ENCODE measurements around the gene OPHN1. TPM values are rescaled to one million over a fixed set of nuclear protein-coding genes. Genes with fewer than 3 reads are reported as not detected.

Gene OPHN1
- not detected for total RNA-seq

GRCh38 chrX:68433155-68433980 is at the start of gene OPHN1:
OPHN1 (minus strand) TSS chrX:68433495; CDS start chrX:68433020, 475 bp downstream.
- intact Hi-C loops (cut with micrococcal nuclease): no loop called here
- Mint-ChIP-seq H3K9me3 (no peaks in the 10 kb centered on the region), H3K36me3 (ENCODE audit: low read depth) (no peaks in the 10 kb centered on the region), H3K4me3 (peak within 1 kb of the TSS; percentile 68), H3K27me3 (ENCODE audit: low read depth) (peaks cover 39% of the 10 kb centered on the region), H3K27ac (no peak within 1 kb of the TSS), H3K4me1 (ENCODE audit: low read depth) (peaks cover 5% of the 10 kb centered on the region)
- CTCF ChIA-PET: interaction anchor here (0.5 kb wide), 1 partner anchor 32 kb away, joined by 3 read pairs; no protein-coding TSS in a partner anchor
- peak; percentile 10 for DNase-seq

- H3K36me3 Mint-ChIP-seq (ENCODE audit: low read depth): no peaks in the 10 kb centered on the region
- CTCF ChIA-PET: no interaction called here
- H3K4me3 Mint-ChIP-seq: no peak overlapping the region
These were observed 47.7 kb upstream of the OPHN1 start for GRCh38 chrX:68480969-68481368.

GRCh38 chrX:68464796-68465195 is 31.5 kb upstream of the OPHN1 start:
- H3K4me1 Mint-ChIP-seq (ENCODE audit: low read depth): no peaks in the 10 kb centered on the region
- H3K27me3 Mint-ChIP-seq (ENCODE audit: low read depth): no peaks in the 10 kb centered on the region
- H3K4me3 Mint-ChIP-seq: no peak overlapping the region
- H3K9me3 Mint-ChIP-seq: no peaks in the 10 kb centered on the region
- CTCF ChIA-PET: interaction anchor here (0.6 kb wide), 1 partner anchor 31 kb away, joined by 3 read pairs; no protein-coding TSS in a partner anchor
- H3K27ac Mint-ChIP-seq: no peak overlapping the region
- H3K36me3 Mint-ChIP-seq (ENCODE audit: low read depth): no peaks in the 10 kb centered on the region
- no peak for DNase-seq
- intact Hi-C loops (cut with micrococcal nuclease): loop anchor here (5.0 kb wide), 1 partner anchor 267 kb away; no protein-coding TSS in a partner anchor

More at GRCh38 chrX:68480969-68481368, 47.7 kb upstream of the OPHN1 start:
- no peaks in the 10 kb centered on the region for H3K27me3 Mint-ChIP-seq (ENCODE audit: low read depth)
- no peaks in the 10 kb centered on the region for H3K9me3 Mint-ChIP-seq
- no peak for DNase-seq
- no peak overlapping the region for H3K27ac Mint-ChIP-seq
- intact Hi-C loops (cut with micrococcal nuclease): no loop called here
- no peaks in the 10 kb centered on the region for H3K4me1 Mint-ChIP-seq (ENCODE audit: low read depth)

- no peaks in the 10 kb centered on the region for H3K4me1 Mint-ChIP-seq (ENCODE audit: low read depth)
These were observed 30.6 kb upstream of the OPHN1 start for GRCh38 chrX:68463880-68464279.

GRCh38 chrX:68462653-68463052 is 29.4 kb upstream of the OPHN1 start:
- H3K4me1 Mint-ChIP-seq (ENCODE audit: low read depth): no peaks in the 10 kb centered on the region
- H3K4me3 Mint-ChIP-seq: no peak overlapping the region
- no peaks in the 10 kb centered on the region for H3K9me3 Mint-ChIP-seq
- intact Hi-C loops (cut with micrococcal nuclease): loop anchor here (5.0 kb wide), 1 partner anchor 265 kb away; no protein-coding TSS in a partner anchor
- CTCF ChIA-PET: interaction anchor here (0.9 kb wide), 1 partner anchor 266 kb away, joined by 4 read pairs; no protein-coding TSS in a partner anchor
- no peaks in the 10 kb centered on the region for H3K36me3 Mint-ChIP-seq (ENCODE audit: low read depth)
- H3K27me3 Mint-ChIP-seq (ENCODE audit: low read depth): no peaks in the 10 kb centered on the region
- DNase-seq: peak; percentile 16
- H3K27ac Mint-ChIP-seq: no peak overlapping the region

More at GRCh38 chrX:68463880-68464279, 30.6 kb upstream of the OPHN1 start:
- no peak for DNase-seq
- CTCF ChIA-PET: interaction anchor here (0.7 kb wide), 1 partner anchor 268 kb away, joined by 3 read pairs; no protein-coding TSS in a partner anchor
- Mint-ChIP-seq H3K27me3 (ENCODE audit: low read depth) (no peaks in the 10 kb centered on the region), H3K9me3 (no peaks in the 10 kb centered on the region), H3K4me3 (no peak overlapping the region), H3K36me3 (ENCODE audit: low read depth) (no peaks in the 10 kb centered on the region), H3K27ac (no peak overlapping the region)
- intact Hi-C loops (cut with micrococcal nuclease): loop anchor here (5.0 kb wide), 1 partner anchor 267 kb away; no protein-coding TSS in a partner anchor

- CTCF ChIA-PET: interaction anchor here (0.9 kb wide), 1 partner anchor 265 kb away, joined by 4 read pairs; no protein-coding TSS in a partner anchor
- Mint-ChIP-seq H3K4me3 (no peak overlapping the region), H3K27ac (no peak overlapping the region), H3K9me3 (no peaks in the 10 kb centered on the region), H3K4me1 (ENCODE audit: low read depth) (no peaks in the 10 kb centered on the region), H3K36me3 (ENCODE audit: low read depth) (no peaks in the 10 kb centered on the region), H3K27me3 (ENCODE audit: low read depth) (no peaks in the 10 kb centered on the region)
- intact Hi-C loops (cut with micrococcal nuclease): loop anchor here (5.0 kb wide), 1 partner anchor 265 kb away; no protein-coding TSS in a partner anchor
- DNase-seq: no peak
These were observed 28.9 kb upstream of the OPHN1 start for GRCh38 chrX:68462197-68462596.

GRCh38 chrX:68461576-68461975 is 28.3 kb upstream of the OPHN1 start:
- H3K27me3 Mint-ChIP-seq (ENCODE audit: low read depth): no peaks in the 10 kb centered on the region
- H3K9me3 Mint-ChIP-seq: no peaks in the 10 kb centered on the region
- no peak for DNase-seq
- CTCF ChIA-PET: no interaction called here
- no peaks in the 10 kb centered on the region for H3K36me3 Mint-ChIP-seq (ENCODE audit: low read depth)
- no peak overlapping the region for H3K4me3 Mint-ChIP-seq
- intact Hi-C loops (cut with micrococcal nuclease): loop anchor here (5.0 kb wide), 1 partner anchor 264 kb away; no protein-coding TSS in a partner anchor
- H3K4me1 Mint-ChIP-seq (ENCODE audit: low read depth): no peaks in the 10 kb centered on the region
- H3K27ac Mint-ChIP-seq: no peak overlapping the region

- no peak for DNase-seq
- Mint-ChIP-seq H3K4me3 (no peak overlapping the region), H3K9me3 (no peaks in the 10 kb centered on the region), H3K27ac (no peak overlapping the region), H3K27me3 (ENCODE audit: low read depth) (no peaks in the 10 kb centered on the region), H3K4me1 (ENCODE audit: low read depth) (no peaks in the 10 kb centered on the region), H3K36me3 (ENCODE audit: low read depth) (no peaks in the 10 kb centered on the region)
- intact Hi-C loops (cut with micrococcal nuclease): loop anchor here (5.0 kb wide), 1 partner anchor 264 kb away; no protein-coding TSS in a partner anchor
- CTCF ChIA-PET: no interaction called here
These were observed 27.8 kb upstream of the OPHN1 start for GRCh38 chrX:68461093-68461492.

GRCh38 chrX:68455151-68455510 is 21.8 kb upstream of the OPHN1 start:
- Mint-ChIP-seq H3K36me3 (ENCODE audit: low read depth) (no peaks in the 10 kb centered on the region), H3K4me3 (no peak overlapping the region), H3K27ac (no peak overlapping the region), H3K27me3 (ENCODE audit: low read depth) (no peaks in the 10 kb centered on the region), H3K4me1 (ENCODE audit: low read depth) (no peaks in the 10 kb centered on the region), H3K9me3 (no peaks in the 10 kb centered on the region)
- CTCF ChIA-PET: no interaction called here
- no peak for DNase-seq
- intact Hi-C loops (cut with micrococcal nuclease): no loop called here

- intact Hi-C loops (cut with micrococcal nuclease): no loop called here
- H3K4me1 Mint-ChIP-seq (ENCODE audit: low read depth): no peaks in the 10 kb centered on the region
- no peaks in the 10 kb centered on the region for H3K36me3 Mint-ChIP-seq (ENCODE audit: low read depth)
- no peak overlapping the region for H3K27ac Mint-ChIP-seq
- CTCF ChIA-PET: no interaction called here
- no peak overlapping the region for H3K4me3 Mint-ChIP-seq
- no peaks in the 10 kb centered on the region for H3K27me3 Mint-ChIP-seq (ENCODE audit: low read depth)
- no peaks in the 10 kb centered on the region for H3K9me3 Mint-ChIP-seq
- no peak for DNase-seq
These were observed 21.3 kb upstream of the OPHN1 start for GRCh38 chrX:68454476-68455150.

- Mint-ChIP-seq H3K4me1 (ENCODE audit: low read depth) (no peaks in the 10 kb centered on the region), H3K27me3 (ENCODE audit: low read depth) (no peaks in the 10 kb centered on the region), H3K36me3 (ENCODE audit: low read depth) (no peaks in the 10 kb centered on the region), H3K27ac (no peak overlapping the region), H3K4me3 (no peak overlapping the region), H3K9me3 (no peaks in the 10 kb centered on the region)
- intact Hi-C loops (cut with micrococcal nuclease): no loop called here
- no peak for DNase-seq
- CTCF ChIA-PET: interaction anchor here (0.6 kb wide), 1 partner anchor 46 kb away, joined by 3 read pairs; no protein-coding TSS in a partner anchor
These were observed 18.4 kb upstream of the OPHN1 start for GRCh38 chrX:68451720-68452119.

- CTCF ChIA-PET: no interaction called here
These were observed 10.0 kb upstream of the OPHN1 start for GRCh38 chrX:68443155-68443868.

More at GRCh38 chrX:68443155-68443868, 10.0 kb upstream of the OPHN1 start:
- intact Hi-C loops (cut with micrococcal nuclease): no loop called here
- Mint-ChIP-seq H3K9me3 (no peaks in the 10 kb centered on the region), H3K27ac (no peak overlapping the region), H3K27me3 (ENCODE audit: low read depth) (no peaks in the 10 kb centered on the region), H3K4me1 (ENCODE audit: low read depth) (peaks cover 7% of the 10 kb centered on the region), H3K4me3 (no peak overlapping the region), H3K36me3 (ENCODE audit: low read depth) (no peaks in the 10 kb centered on the region)
- peak; percentile 27 for DNase-seq

Data from activated naive CD4-positive, alpha-beta T cell treated with anti-CD3 and anti-CD28 coated beads for 36 hours (primary cell).